Rectal smooth muscle tissue (tissue), 1 donor: ENCODE results near the gene ABCG1.

ENCODE experiments used
- H3K27ac ChIP-seq: one replicate; pipeline ENCODE4 v1.7.0; 2013; ENCODE audit warnings: low read depth, low read length, inconsistent platforms
- H3K27me3 ChIP-seq: one replicate; pipeline ENCODE4 v1.7.0; 2013; ENCODE audit warnings: low read length; ENCODE audit not compliant: control insufficient read depth, insufficient read depth
- H3K36me3 ChIP-seq: one replicate; pipeline ENCODE4 v1.7.0; 2013; ENCODE audit warnings: low read length; ENCODE audit not compliant: control insufficient read depth, insufficient read depth
- H3K4me1 ChIP-seq: one replicate; pipeline ENCODE4 v1.7.0; 2013; ENCODE audit warnings: low read length; ENCODE audit not compliant: control insufficient read depth, insufficient read depth
- H3K4me3 ChIP-seq: one replicate; pipeline ENCODE4 v1.7.0; 2013; ENCODE audit warnings: low read length
- H3K9ac ChIP-seq: one replicate; pipeline ENCODE4 v1.7.0; 2013; ENCODE audit warnings: low read length

ABCG1 gene

GRCh38 chr21:42186591-42186990, 32.3 kb upstream of the ABCG1 start:
- no peak overlapping the region for H3K27ac ChIP-seq
- H3K4me1 ChIP-seq, result no peaks in the 10 kb centered on the region
- H3K36me3 ChIP-seq, result no peaks in the 10 kb centered on the region
- no peak overlapping the region for H3K4me3 ChIP-seq
- no peaks in the 10 kb centered on the region for H3K27me3 ChIP-seq
- H3K9ac ChIP-seq, result no peak overlapping the region

- Histone ChIP-seq H3K27me3 (no peaks in the 10 kb centered on the region), H3K36me3 (no peaks in the 10 kb centered on the region), H3K4me1 (no peaks in the 10 kb centered on the region), H3K27ac (peak overlapping the region; percentile 24), H3K9ac (no peak overlapping the region), H3K4me3 (no peak overlapping the region)
Observed at GRCh38 chr21:42187976-42188653, 30.8 kb upstream of the ABCG1 start.

- no peak overlapping the region for H3K9ac ChIP-seq
- H3K27ac ChIP-seq, result no peak overlapping the region
- no peaks in the 10 kb centered on the region for H3K36me3 ChIP-seq
- H3K4me3 ChIP-seq, result no peak overlapping the region
- no peaks in the 10 kb centered on the region for H3K27me3 ChIP-seq
- H3K4me1 ChIP-seq, result no peaks in the 10 kb centered on the region
Observed at GRCh38 chr21:42188663-42189062, 30.3 kb upstream of the ABCG1 start.

- Histone ChIP-seq H3K4me3 (no peak overlapping the region), H3K27ac (no peak overlapping the region), H3K9ac (no peak overlapping the region), H3K36me3 (no peaks in the 10 kb centered on the region), H3K4me1 (no peaks in the 10 kb centered on the region), H3K27me3 (no peaks in the 10 kb centered on the region)
Observed at GRCh38 chr21:42189431-42189830, 29.5 kb upstream of the ABCG1 start.

- Histone ChIP-seq H3K27ac (no peak overlapping the region), H3K9ac (no peak overlapping the region), H3K4me3 (no peak overlapping the region), H3K36me3 (no peaks in the 10 kb centered on the region), H3K4me1 (no peaks in the 10 kb centered on the region), H3K27me3 (no peaks in the 10 kb centered on the region)
Observed at GRCh38 chr21:42189860-42190485, 29.0 kb upstream of the ABCG1 start.

GRCh38 chr21:42190486-42190863, 28.5 kb upstream of the ABCG1 start:
- no peak overlapping the region for H3K9ac ChIP-seq
- H3K36me3 ChIP-seq, result no peaks in the 10 kb centered on the region
- no peaks in the 10 kb centered on the region for H3K4me1 ChIP-seq
- no peak overlapping the region for H3K27ac ChIP-seq
- no peak overlapping the region for H3K4me3 ChIP-seq
- H3K27me3 ChIP-seq, result no peaks in the 10 kb centered on the region

- no peaks in the 10 kb centered on the region for H3K27me3 ChIP-seq
- H3K27ac ChIP-seq, result no peak overlapping the region
- H3K9ac ChIP-seq, result no peak overlapping the region
- no peaks in the 10 kb centered on the region for H3K4me1 ChIP-seq
- H3K36me3 ChIP-seq, result no peaks in the 10 kb centered on the region
- no peak overlapping the region for H3K4me3 ChIP-seq
Observed at GRCh38 chr21:42191064-42191463, 27.9 kb upstream of the ABCG1 start.

- Histone ChIP-seq H3K9ac (no peak overlapping the region), H3K36me3 (no peaks in the 10 kb centered on the region)
Observed at GRCh38 chr21:42191696-42192595, 27.0 kb upstream of the ABCG1 start.

GRCh38 chr21:42193131-42193671, 25.7 kb upstream of the ABCG1 start:
- Histone ChIP-seq H3K36me3 (no peaks in the 10 kb centered on the region), H3K4me3 (no peak overlapping the region), H3K27me3 (no peaks in the 10 kb centered on the region), H3K4me1 (no peaks in the 10 kb centered on the region), H3K27ac (no peak overlapping the region), H3K9ac (no peak overlapping the region)

More at GRCh38 chr21:42191696-42192595, 27.0 kb upstream of the ABCG1 start:
- no peak overlapping the region for H3K27ac ChIP-seq
- no peaks in the 10 kb centered on the region for H3K27me3 ChIP-seq
- no peak overlapping the region for H3K4me3 ChIP-seq
- no peaks in the 10 kb centered on the region for H3K4me1 ChIP-seq

GRCh38 chr21:42193721-42194120, 25.2 kb upstream of the ABCG1 start:
- Histone ChIP-seq H3K27me3 (no peaks in the 10 kb centered on the region), H3K36me3 (no peaks in the 10 kb centered on the region), H3K9ac (no peak overlapping the region)

GRCh38 chr21:42194863-42195262, 24.1 kb upstream of the ABCG1 start:
- H3K27ac ChIP-seq, result no peak overlapping the region
- no peaks in the 10 kb centered on the region for H3K36me3 ChIP-seq
- H3K4me1 ChIP-seq, result no peaks in the 10 kb centered on the region
- H3K9ac ChIP-seq, result no peak overlapping the region
- H3K4me3 ChIP-seq, result no peak overlapping the region
- H3K27me3 ChIP-seq, result no peaks in the 10 kb centered on the region

More at GRCh38 chr21:42193721-42194120, 25.2 kb upstream of the ABCG1 start:
- no peak overlapping the region for H3K27ac ChIP-seq
- H3K4me3 ChIP-seq, result no peak overlapping the region
- H3K4me1 ChIP-seq, result no peaks in the 10 kb centered on the region

- Histone ChIP-seq H3K4me1 (no peaks in the 10 kb centered on the region), H3K36me3 (no peaks in the 10 kb centered on the region), H3K27ac (no peak overlapping the region), H3K9ac (no peak overlapping the region), H3K27me3 (no peaks in the 10 kb centered on the region), H3K4me3 (no peak overlapping the region)
Observed at GRCh38 chr21:42195378-42196031, 23.4 kb upstream of the ABCG1 start.
